HG02938 (cell line): Measurements from ENCODE around the gene PCDHGC4.

Experiments
- ATAC-seq: cut with Tn5 transposase; IDR thresholded peaks from one replicate; pipeline ENCODE4 v1.9.1; 2021; ENCODE audit warnings: mild to moderate bottlenecking, moderate library complexity; ENCODE audit not compliant: unreplicated experiment

Gene PCDHGC4

GRCh38 chr5:141528291-141528984 lies 43.6 kb downstream of the PCDHGC4 start:
- no peak for ATAC-seq

- ATAC-seq = no peak
Measured at GRCh38 chr5:141529002-141529401, 44.2 kb downstream of the PCDHGC4 start.

GRCh38 chr5:141529873-141530272 lies 45.0 kb downstream of the PCDHGC4 start:
- ATAC-seq = peak; percentile 37

GRCh38 chr5:141532726-141533125 lies 47.9 kb downstream of the PCDHGC4 start:
- ATAC-seq = no peak

- no peak for ATAC-seq
Measured at GRCh38 chr5:141533897-141534296, 49.1 kb downstream of the PCDHGC4 start.

GRCh38 chr5:141534492-141535213 lies 49.8 kb downstream of the PCDHGC4 start:
- ATAC-seq = no peak
